HG02759 (cell line): ENCODE measurements around the gene RUFY2.
"Not testable (repeated sequence)": the region's sequence is repeated elsewhere in the genome, so short reads cannot be mapped to it uniquely, and the experiment has no call there.

Experiments used
- ATAC-seq: cut with Tn5 transposase; IDR thresholded peaks from one replicate; pipeline ENCODE4 v1.9.1; 2021; ENCODE audit warnings: mild to moderate bottlenecking, moderate library complexity; ENCODE audit not compliant: unreplicated experiment

The RUFY2 gene

GRCh38 chr10:68327889-68328786 is 78.9 kb downstream of the RUFY2 start:
- no peak for ATAC-seq

GRCh38 chr10:68324396-68324795 is 82.7 kb downstream of the RUFY2 start:
- ATAC-seq, result not testable (repeated sequence)

- no peak for ATAC-seq
Observed at GRCh38 chr10:68318331-68319059, 88.6 kb downstream of the RUFY2 start.

GRCh38 chr10:68315582-68315981 is 91.5 kb downstream of the RUFY2 start:
- no peak for ATAC-seq

DNA sequence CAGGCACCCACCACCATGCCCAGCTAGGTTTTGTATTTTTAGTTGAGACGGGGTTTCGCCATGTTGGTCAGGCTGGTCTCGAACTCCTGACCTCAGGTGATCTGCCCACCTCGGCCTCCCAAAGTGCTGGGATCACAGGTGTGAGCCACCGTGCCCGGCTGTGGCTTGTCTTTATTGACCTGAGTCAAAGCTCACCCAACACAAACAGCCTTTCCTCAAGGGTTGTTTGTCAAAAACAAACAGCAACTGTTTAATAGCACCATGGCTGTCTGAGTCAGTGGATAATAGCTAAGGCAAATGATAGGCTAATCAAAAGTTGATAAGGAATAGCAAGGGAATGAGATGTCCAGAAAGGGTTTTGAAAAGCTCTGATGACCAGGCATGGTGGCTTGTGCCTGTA is 92.1 kb downstream of the RUFY2 start:
- ATAC-seq, result not testable (repeated sequence)

GRCh38 chr10:68310531-68310930 is 96.5 kb downstream of the RUFY2 start:
- ATAC-seq, result no peak

DNA sequence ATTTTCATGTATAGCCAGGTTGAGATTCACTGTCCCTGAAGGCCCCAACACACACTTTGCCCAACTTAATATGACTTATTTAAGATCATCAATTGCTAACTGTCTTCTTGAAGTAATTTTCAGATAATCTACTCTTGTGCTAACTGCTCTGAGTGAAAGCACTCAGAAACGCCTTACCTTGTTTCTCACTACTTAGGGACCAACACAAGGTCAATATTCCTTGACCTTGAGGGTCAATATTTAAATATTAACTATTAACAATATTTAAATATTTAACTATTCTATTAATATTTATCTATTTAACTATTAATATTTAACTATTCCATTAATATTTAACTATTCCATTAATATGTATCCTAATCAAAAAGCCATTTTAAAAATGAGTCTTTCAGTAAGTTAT is 101.2 kb downstream of the RUFY2 start:
- ATAC-seq, result no peak

DNA sequence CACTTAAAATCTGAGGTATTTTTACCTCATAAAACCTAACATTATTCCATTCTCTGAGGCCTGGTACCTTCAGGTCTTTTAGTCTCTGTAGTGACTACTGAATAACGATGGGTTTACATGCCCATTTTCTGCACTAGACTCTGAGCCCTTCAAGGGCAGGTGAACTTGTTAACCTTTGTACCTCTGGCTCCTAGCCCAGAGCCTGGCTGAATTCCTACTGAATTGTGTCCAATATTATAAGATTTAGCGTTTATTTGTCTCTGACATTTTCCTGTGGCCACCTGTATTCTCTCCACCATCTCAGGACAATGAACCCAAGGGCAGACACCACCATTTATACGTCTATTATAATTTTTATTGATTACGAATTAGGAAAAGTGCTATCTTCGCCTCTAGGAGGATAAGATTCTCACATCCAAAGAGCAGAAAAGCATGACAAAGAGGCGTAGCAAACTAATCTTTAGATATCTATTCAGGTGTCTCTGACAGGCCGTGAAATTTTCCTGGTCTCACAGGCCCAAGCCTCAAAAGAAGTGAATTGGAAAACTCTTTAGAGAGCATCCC is 103.1 kb downstream of the RUFY2 start:
- ATAC-seq, result no peak

DNA sequence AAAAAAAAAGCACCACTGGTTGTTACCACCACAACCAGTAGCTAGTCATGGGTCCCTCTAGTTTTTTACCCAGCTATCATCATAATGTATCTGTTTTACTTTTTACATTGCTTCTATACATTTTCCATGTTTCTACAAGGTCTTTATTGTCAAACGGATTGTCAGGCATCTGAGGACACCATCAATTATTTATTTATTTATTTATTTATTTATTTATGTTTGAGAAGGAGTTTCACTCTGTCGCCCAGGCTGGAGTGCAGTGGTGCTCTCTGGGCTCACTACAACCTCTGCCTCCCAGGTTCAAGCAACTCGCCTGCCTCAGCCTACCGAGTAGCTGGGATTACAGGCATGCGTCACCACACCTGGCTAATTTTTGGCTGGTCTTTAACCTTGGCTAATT is 104.2 kb downstream of the RUFY2 start:
- no peak for ATAC-seq

DNA sequence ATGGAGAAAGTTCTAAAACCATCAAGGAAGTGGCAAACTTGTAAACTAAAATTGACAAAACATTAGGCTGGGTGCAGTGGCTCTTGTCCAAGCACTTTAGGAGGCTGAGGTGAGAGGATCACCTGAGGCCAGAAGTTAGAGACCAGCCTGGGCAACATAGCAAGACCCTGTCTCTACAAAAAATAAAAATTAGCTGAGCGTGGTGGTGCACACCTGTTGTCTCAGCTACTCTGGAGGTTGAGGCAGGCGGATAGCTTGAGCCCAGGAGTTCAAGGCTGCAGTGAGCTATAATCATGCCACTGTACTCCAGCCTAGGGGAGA is 104.6 kb downstream of the RUFY2 start:
- ATAC-seq, result peak; percentile 12

GRCh38 chr10:68301790-68302502 is 105.1 kb downstream of the RUFY2 start:
- peak; percentile 65 for ATAC-seq

GRCh38 chr10:68301301-68301700 is 105.8 kb downstream of the RUFY2 start:
- ATAC-seq, result no peak

- no peak for ATAC-seq
Observed at GRCh38 chr10:68296843-68297663, 110.0 kb downstream of the RUFY2 start.
